Neural progenitor cell (in vitro differentiated cells): ENCODE results near the gene GP1BA.

Experiments used
- CTCF ChIP-seq: fragments of 200-600 bp; sonication (generic); IDR thresholded peaks from 2 replicates; pipeline ENCODE4 v1.5.1; 2017; ENCODE audit warnings: antibody characterized with exemption, mild to moderate bottlenecking
- EZH2 ChIP-seq: fragments of 200-600 bp; sonication (generic); IDR thresholded peaks from 2 replicates; pipeline ENCODE4 v1.6.1; 2017; ENCODE audit warnings: antibody characterized with exemption, mild to moderate bottlenecking, moderate library complexity
- EZH2phosphoT487 ChIP-seq: fragments of 200-600 bp; sonication (generic); IDR thresholded peaks from 2 replicates; pipeline ENCODE4 v1.6.1; 2017; ENCODE audit warnings: antibody characterized with exemption

GRCh38 chr17:4959261-4959965, 27.3 kb downstream of the GP1BA start:
- TF ChIP-seq CTCF: no peak
- no peak for TF ChIP-seq EZH2
- no peak for TF ChIP-seq EZH2phosphoT487
